NCI-H2227 (cell line): ENCODE data around the gene MTMR3.

Experiments
- DNase-seq: peaks from one replicate; lab custom pipeline; 2025; ENCODE audit not compliant: unreplicated experiment; lab: John Stamatoyannopoulos, UW

MTMR3 gene

GRCh38 chr22:29998627-29999384, 115.8 kb downstream of the MTMR3 start:
- no peak for DNase-seq

GRCh38 chr22:30000566-30000965, 117.6 kb downstream of the MTMR3 start:
- DNase-seq = no peak

DNA sequence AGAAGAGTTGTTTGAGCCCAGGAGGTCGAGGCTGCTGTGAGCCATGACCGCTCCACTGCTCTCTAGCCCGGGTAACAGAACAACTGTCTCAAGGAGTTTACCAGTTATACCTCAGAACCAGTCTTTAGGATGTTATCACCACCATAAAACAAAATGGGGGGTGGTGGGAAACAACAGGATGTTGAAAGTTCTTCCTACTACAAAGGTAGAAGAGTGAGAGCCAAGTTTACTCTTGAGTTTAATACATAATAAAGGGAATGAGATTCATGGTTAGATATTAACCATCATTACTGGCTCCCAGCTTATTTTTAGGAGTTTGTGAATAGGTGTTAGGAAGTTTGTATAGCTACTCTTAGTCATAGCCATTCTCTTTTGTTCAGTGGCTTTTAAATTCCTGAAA, 118.5 kb downstream of the MTMR3 start:
- no peak for DNase-seq

GRCh38 chr22:30002861-30003486, 120.0 kb downstream of the MTMR3 start:
- no peak for DNase-seq

GRCh38 chr22:30004101-30004500, 121.1 kb downstream of the MTMR3 start:
- no peak for DNase-seq

- DNase-seq = no peak
Observed at GRCh38 chr22:30004694-30005093, 121.7 kb downstream of the MTMR3 start.

- DNase-seq = peak; percentile 70
Observed at GRCh38 chr22:30005213-30005857, 122.4 kb downstream of the MTMR3 start.

GRCh38 chr22:30007361-30007760, 124.4 kb downstream of the MTMR3 start:
- no peak for DNase-seq

DNA sequence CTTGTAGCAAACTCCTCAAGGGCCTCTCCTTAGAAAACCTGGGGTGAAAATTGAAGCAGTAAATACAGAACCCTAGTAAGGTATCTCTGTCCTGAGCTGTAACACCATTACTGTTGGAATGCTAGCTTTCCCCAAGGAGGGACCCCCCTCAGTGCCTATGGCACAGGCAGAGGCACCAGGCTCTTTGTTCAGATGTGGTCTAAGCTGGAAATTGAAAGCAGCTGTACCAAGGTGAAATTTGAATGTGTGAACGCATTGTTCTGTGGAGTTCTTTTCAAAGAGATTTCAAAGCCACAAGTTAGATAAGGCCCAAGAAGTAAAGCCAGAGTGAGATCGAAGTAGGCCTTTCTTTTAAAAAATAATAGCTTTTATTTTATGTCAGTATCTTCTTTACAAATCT, 125.4 kb downstream of the MTMR3 start:
- DNase-seq = no peak

DNA sequence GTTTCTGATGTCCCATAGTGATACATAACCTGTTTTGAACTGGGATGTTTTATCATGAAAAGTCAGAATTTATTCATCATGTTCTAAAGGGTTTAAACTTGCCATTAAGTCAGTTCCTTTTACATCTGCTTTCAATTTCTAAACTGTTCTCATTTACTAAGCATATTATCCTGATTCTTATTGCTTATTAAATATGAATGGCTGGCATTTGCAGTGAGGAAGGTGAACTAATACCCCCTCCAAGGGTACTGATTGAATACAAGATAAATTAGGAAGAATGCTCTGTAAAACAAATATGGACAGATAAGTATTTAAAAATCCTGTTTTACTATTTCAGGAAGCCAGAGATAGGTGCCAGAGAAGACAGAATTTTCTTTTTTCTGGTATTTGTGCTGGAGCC, 126.5 kb downstream of the MTMR3 start:
- DNase-seq = no peak

- no peak for DNase-seq
Observed at GRCh38 chr22:30010789-30011405, 127.9 kb downstream of the MTMR3 start.

- DNase-seq = no peak
Observed at GRCh38 chr22:30013201-30013600, 130.2 kb downstream of the MTMR3 start.

DNA sequence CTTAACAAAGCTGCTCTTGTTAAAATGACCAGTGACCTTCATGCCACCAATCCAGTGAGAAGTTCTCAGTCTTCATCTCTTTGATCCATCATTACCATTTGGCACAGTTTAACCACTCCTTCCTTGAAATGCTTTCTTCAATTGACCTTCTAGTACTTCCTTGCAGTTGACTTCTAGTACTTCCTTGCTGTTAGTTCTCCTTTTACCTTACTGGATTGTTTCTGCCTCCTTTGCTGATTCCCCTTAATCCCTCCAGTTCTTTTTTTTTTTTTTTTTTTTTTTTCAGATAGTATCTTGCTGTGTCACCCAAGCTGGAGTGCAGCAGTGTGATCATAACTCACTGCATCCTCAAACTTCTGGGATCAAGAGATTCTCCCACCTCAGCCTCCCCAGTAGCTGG, 131.3 kb downstream of the MTMR3 start:
- no peak for DNase-seq

DNA sequence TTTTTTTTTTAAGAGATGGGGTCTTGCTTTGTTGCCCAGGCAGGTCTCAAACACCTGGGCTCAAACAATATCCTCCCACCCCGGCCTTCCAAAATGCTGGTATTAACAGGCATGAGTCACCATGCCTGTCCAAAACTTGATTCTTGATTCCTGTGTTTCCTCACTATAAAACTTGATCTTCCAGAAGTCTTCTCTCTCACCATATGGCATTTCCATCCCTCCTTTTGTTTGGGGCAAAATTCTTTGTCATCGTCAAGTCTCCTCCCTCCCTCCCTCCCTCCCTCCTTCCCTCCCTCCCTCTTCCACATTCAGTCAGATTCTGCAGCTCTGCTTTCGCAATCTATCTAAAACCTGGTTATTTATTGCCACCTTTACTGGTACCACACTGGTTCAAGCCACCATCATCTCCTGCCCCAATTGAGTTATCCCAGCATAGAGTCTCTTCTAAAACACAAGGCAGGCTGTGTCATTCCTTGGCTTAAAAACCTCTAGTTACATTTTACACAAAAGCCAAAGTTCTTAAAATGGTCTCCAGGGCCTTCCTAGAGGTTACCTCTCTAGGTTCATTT, 132.3 kb downstream of the MTMR3 start:
- no peak for DNase-seq

DNA sequence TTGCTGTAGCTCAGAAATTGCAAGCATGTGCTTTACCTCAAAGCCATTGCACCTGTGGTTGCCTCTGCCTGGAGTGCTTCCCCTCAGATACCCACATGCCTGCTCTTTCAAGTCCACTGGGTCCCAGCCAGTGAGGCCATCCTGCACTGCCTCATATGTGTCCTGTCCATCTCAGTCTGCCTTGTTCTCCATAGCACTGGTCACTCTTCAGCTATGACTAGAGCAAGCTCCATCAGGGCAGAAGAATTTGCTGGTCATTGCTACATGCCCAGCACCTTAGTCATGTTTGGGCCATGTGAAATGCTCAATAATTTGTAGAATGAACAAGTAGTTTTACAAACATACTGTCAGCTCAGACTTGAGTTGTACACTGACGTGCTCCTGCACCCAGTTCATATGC, 132.9 kb downstream of the MTMR3 start:
- no peak for DNase-seq

DNA sequence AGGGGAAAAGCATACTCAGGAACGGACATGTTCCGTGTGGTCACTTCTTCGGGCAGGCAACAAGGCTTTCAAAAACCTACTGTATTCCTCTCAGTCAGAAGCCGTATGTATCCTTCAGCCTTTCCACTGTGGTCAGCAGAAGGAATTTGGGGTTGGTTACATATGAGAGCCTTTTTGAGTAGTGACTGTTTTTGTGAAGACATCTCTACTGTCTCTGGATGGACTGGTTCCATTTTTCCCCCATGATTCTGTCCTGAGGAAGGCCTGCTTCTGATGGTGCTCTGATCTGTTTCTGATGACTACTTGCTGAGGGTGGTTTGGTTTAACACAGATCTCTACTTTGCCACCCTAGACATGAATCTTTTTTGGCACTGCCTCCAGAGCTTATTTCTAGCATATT, 133.6 kb downstream of the MTMR3 start:
- no peak for DNase-seq

- DNase-seq = no peak
Observed at GRCh38 chr22:30017375-30018223, 134.6 kb downstream of the MTMR3 start.

DNA sequence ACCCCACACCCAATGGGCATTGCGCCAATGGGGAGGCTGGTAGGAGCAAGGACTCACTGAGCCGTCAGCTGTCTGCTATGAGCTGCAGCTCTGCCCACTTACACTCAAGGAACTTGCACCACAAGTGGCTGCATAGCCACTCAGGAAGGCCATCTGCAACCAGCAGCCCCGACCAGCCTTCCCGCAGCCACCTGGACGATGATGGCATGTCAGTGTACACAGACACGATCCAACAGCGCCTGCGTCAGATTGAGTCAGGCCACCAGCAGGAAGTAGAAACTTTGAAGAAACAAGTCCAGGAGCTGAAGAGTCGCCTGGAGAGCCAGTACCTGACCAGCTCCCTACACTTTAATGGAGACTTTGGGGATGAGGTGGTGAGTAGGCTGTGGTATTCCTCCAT, 137.5 kb downstream of the MTMR3 start:
- DNase-seq = no peak

- no peak for DNase-seq
Observed at GRCh38 chr22:30021338-30021737, 138.4 kb downstream of the MTMR3 start.

GRCh38 chr22:30021881-30022619, 139.1 kb downstream of the MTMR3 start:
- DNase-seq = no peak
